CD8-positive, alpha-beta memory T cell (primary cell): ENCODE results near the gene ZPBP2. TPM values are rescaled to one million over a fixed set of nuclear protein-coding genes. Genes with fewer than 3 reads are reported as not detected.

Source experiments
- CTCF ChIA-PET: fragments of 350-600 bp; sonication (Branson Sonifier 250); formaldehyde crosslinking; loops from one replicate; lab custom pipeline; 2021; ENCODE audit warnings: antibody characterized with exemption; lab: Charles Lee
- POLR2A ChIA-PET: fragments of 350-600 bp; sonication (Branson Sonifier 250); formaldehyde crosslinking; loops from one replicate; lab custom pipeline; 2021; ENCODE audit warnings: antibody characterized with exemption; lab: Charles Lee
- DNase-seq, 5 donors: peaks; one replicate each; pipeline versions ENCODE4 v3.0.0 to v3.0.0-alpha.2; 2020 to 2022; ENCODE audit warnings: mixed read lengths in 1 of 5
- H3K27ac ChIP-seq: one replicate; pipeline ENCODE4 v1.7.0; 2013; ENCODE audit warnings: low read depth, mild to moderate bottlenecking, low read length, moderate library complexity
- H3K27me3 ChIP-seq: 2 replicates; pipeline ENCODE4 v1.7.0; 2013; ENCODE audit warnings: low read length, mild to moderate bottlenecking; ENCODE audit not compliant: insufficient read depth, poor library complexity, severe bottlenecking
- H3K36me3 ChIP-seq: 2 replicates; pipeline ENCODE4 v1.7.0; 2013; ENCODE audit warnings: mild to moderate bottlenecking, low read length, moderate library complexity; ENCODE audit not compliant: insufficient read depth
- H3K4me1 ChIP-seq: 2 replicates; pipeline ENCODE4 v1.7.0; 2013; ENCODE audit warnings: mild to moderate bottlenecking, low read length, moderate library complexity; ENCODE audit not compliant: insufficient read depth
- H3K4me3 ChIP-seq: 2 replicates; pipeline ENCODE4 v1.7.0; 2013; ENCODE audit warnings: mild to moderate bottlenecking, low read length
- H3K9me3 ChIP-seq: 2 replicates; pipeline ENCODE4 v1.7.0; 2013; ENCODE audit warnings: mild to moderate bottlenecking, low read length
- H3K27ac Mint-ChIP-seq, 8 donors: one replicate each; pipeline ENCODE4 v1.8.0; 2020 to 2021; ENCODE audit warnings: mixed read lengths in 8 of 8, mild to moderate bottlenecking in 6 of 8, inconsistent platforms in 3 of 8, moderate library complexity in 3 of 8
- H3K27me3 Mint-ChIP-seq, 2 donors: one replicate each; pipeline ENCODE4 v1.8.0; 2020 to 2021; ENCODE audit warnings: mixed read lengths in 2 of 2, mild to moderate bottlenecking in 1 of 2, moderate library complexity in 1 of 2
- H3K36me3 Mint-ChIP-seq, 3 donors: one replicate each; pipeline ENCODE4 v1.8.0; 2020 to 2021; ENCODE audit warnings: mixed read lengths in 3 of 3, inconsistent platforms in 1 of 3, mild to moderate bottlenecking in 1 of 3
- H3K4me1 Mint-ChIP-seq, 3 donors: one replicate each; pipeline ENCODE4 v1.8.0; 2020 to 2021; ENCODE audit warnings: mixed read lengths in 3 of 3, inconsistent platforms in 1 of 3, mild to moderate bottlenecking in 1 of 3
- H3K4me3 Mint-ChIP-seq, 7 donors: one replicate each; pipeline ENCODE4 v1.8.0; 2020 to 2021; ENCODE audit warnings: mixed read lengths in 7 of 7, mild to moderate bottlenecking in 6 of 7, moderate library complexity in 4 of 7, inconsistent platforms in 2 of 7
- H3K9me3 Mint-ChIP-seq, 5 donors: one replicate each; pipeline ENCODE4 v1.8.0; 2020 to 2022; ENCODE audit warnings: mixed read lengths in 5 of 5, mild to moderate bottlenecking in 3 of 5, moderate library complexity in 2 of 5, inconsistent platforms in 1 of 5
- polyA plus RNA-seq: library from polyadenylated mRNA; unstranded; fragments of 300-500 nt; fragmentation: Illumina TruSeq; gene quantifications from one replicate; pipeline ENCODE4 v1.2.3, GENCODE V29; 2021
- total RNA-seq, 2 experiments: library from RNA; stranded (reverse); gene quantifications; one replicate each; pipeline ENCODE4 v1.2.3, GENCODE V29; 2021

Gene ZPBP2
- total and polyA plus RNA-seq, 3 experiments from 2014 or later: 0.09 to 0.74 (median 0.58) TPM

DNA sequence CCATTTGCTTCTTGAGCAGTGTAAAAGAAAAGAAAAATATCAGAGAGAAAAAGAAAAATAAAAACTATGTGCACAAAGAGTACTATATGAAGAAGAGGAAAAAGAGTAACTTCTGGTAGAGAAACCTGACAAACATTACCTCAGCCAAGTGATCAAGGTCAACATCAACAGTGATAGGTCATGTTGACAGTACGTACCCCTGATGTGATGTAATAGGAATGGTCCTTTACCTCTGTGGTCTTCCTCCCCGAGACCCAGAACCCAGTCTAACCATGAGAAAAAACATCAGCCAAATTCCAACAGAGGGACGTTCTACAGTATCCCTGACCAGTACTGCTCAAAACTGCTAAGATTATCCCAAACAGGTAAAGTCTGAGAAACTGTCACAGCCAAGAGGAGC, 46.0 kb downstream of the ZPBP2 start:
- H3K4me3 Mint-ChIP-seq: no peak overlapping the region
- ChIA-PET POLR2A (no interaction called here), CTCF (no interaction called here)
- H3K4me3 ChIP-seq: no peak overlapping the region
- no peak overlapping the region for H3K27ac ChIP-seq
- no peaks in the 10 kb centered on the region for H3K27me3 ChIP-seq
- no peak overlapping the region for H3K27ac Mint-ChIP-seq
- H3K36me3 Mint-ChIP-seq: peaks cover 6 to 76% (median 32%) of the 10 kb centered on the region in 3 donors
- peaks cover 19 to 31% (median 31%) of the 10 kb centered on the region in 3 donors for H3K4me1 Mint-ChIP-seq
- peaks cover 11% of the 10 kb centered on the region for H3K4me1 ChIP-seq
- no peaks in the 10 kb centered on the region for H3K9me3 ChIP-seq
- DNase-seq: no peak
- peaks cover 0 to 4% of the 10 kb centered on the region in 2 donors for H3K27me3 Mint-ChIP-seq
- peaks cover 15% of the 10 kb centered on the region for H3K36me3 ChIP-seq
- no peaks in the 10 kb centered on the region for H3K9me3 Mint-ChIP-seq

DNA sequence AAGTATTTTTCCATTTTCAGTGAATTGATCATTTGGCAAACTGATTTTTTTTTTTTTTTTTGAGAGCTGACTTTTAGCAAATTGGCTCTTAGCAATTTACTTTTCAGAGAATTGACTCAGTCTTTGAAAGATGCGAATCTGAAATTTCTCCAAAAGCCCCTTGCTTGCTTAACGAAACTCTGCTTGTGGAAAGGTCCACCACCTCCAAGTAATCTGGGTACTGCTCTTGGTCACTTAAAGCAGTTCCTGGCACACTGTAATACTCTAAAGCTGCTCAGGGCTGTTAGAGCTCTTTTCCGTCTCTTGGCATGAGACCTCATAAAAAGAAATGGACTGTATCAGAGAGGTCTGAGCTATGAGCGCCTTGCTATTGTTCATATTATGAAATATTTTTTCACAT, 47.6 kb downstream of the ZPBP2 start:
- H3K36me3 Mint-ChIP-seq: peaks cover 6 to 72% (median 30%) of the 10 kb centered on the region in 3 donors
- H3K27ac Mint-ChIP-seq: peak overlapping the region in 1 of 8 donors; percentile 26
- POLR2A ChIA-PET: interaction anchor here (0.7 to 0.8 kb wide), 2 partner anchors 29 to 160 kb away, joined by 3 to 4 read pairs; no protein-coding TSS in a partner anchor

DNA sequence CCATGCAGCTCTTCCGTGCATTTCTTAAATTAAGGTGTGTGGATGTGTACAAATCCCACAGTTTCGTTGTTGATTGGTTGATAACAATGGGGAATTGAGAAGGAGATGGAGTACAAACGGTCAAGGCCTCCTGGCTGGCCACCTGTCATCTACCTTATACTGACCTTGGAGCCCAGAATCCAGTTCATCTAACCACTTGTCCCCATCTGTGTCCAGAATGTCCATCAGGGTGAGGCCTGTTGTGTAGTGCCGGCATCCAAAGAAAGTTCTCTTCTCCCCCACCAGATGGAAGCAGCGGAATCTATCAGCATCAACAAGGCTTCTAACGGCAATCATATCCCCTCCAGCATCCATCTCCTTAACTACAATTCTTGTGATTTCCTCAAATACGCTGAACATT, 48.9 kb downstream of the ZPBP2 start:
- Mint-ChIP-seq H3K4me1 (peaks cover 34 to 54% (median 54%) of the 10 kb centered on the region in 3 donors), H3K9me3 (no peaks in the 10 kb centered on the region), H3K4me3 (no peak overlapping the region), H3K36me3 (peaks cover 3 to 75% (median 26%) of the 10 kb centered on the region in 3 donors), H3K27ac (peak overlapping the region in 4 of 8 donors; percentile 5 to 83 (median 55)), H3K27me3 (peaks cover 0 to 4% of the 10 kb centered on the region in 2 donors)
- ChIA-PET CTCF (interaction anchor here (0.8 kb wide), 1 partner anchor 164 kb away, joined by 3 read pairs; no protein-coding TSS in a partner anchor), POLR2A (no interaction called here)
- H3K27ac ChIP-seq: no peak overlapping the region
- no peaks in the 10 kb centered on the region for H3K9me3 ChIP-seq
- peaks cover 33% of the 10 kb centered on the region for H3K4me1 ChIP-seq
- H3K4me3 ChIP-seq: no peak overlapping the region
- no peaks in the 10 kb centered on the region for H3K27me3 ChIP-seq
- H3K36me3 ChIP-seq: peaks cover 20% of the 10 kb centered on the region
- DNase-seq: no peak

More for the DNA sequence above, 47.6 kb downstream of the ZPBP2 start:
- H3K4me1 ChIP-seq: peaks cover 19% of the 10 kb centered on the region
- no peak overlapping the region for H3K4me3 ChIP-seq
- H3K9me3 Mint-ChIP-seq: no peaks in the 10 kb centered on the region
- no peaks in the 10 kb centered on the region for H3K27me3 ChIP-seq
- DNase-seq: no peak
- H3K4me3 Mint-ChIP-seq: no peak overlapping the region
- no peaks in the 10 kb centered on the region for H3K9me3 ChIP-seq
- CTCF ChIA-PET: interaction anchor here (0.6 to 1.0 kb wide), 2 partner anchors 124 to 185 kb away, joined by 3 read pairs; no protein-coding TSS in a partner anchor
- H3K27ac ChIP-seq: no peak overlapping the region
- peaks cover 22 to 41% (median 40%) of the 10 kb centered on the region in 3 donors for H3K4me1 Mint-ChIP-seq
- H3K36me3 ChIP-seq: peaks cover 15% of the 10 kb centered on the region
- peaks cover 0 to 4% of the 10 kb centered on the region in 2 donors for H3K27me3 Mint-ChIP-seq

DNA sequence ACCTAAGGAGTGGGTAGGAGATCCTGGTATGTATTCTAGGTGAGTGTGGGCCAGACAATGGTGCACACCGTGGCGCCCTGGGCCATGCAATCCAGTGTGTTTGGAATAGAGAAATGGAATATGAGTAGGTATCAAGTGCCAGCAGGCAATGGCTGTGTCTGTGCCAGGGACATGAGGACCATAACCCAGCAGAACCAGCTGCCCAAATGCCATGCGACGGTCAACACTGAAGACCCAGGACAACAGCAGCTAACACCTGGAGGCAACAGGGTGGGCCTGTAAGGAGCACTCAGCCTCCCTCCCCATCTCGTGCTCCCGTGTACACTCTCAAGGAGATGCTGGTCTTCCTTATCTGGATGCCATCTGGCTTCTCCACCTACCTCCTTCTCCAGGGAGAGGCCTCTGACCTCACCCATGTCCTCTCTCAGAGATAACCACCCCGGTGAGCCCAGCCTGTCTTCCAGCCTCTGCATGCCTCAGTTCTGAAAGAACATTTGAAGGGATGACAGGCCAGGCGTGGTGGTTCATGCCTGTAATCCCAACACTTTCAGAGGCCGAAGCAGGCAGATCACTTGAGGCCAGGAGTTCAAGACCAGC, 51.2 kb downstream of the ZPBP2 start:
- Histone ChIP-seq H3K36me3 (peaks cover 35% of the 10 kb centered on the region), H3K9me3 (no peaks in the 10 kb centered on the region), H3K27me3 (no peaks in the 10 kb centered on the region), H3K27ac (no peak overlapping the region), H3K4me1 (peaks cover 56% of the 10 kb centered on the region), H3K4me3 (no peak overlapping the region)
- Mint-ChIP-seq H3K4me3 (peak overlapping the region in 1 of 7 donors; percentile 52), H3K27ac (peak overlapping the region in 3 of 8 donors; percentile 17 to 43 (median 38)), H3K36me3 (peaks cover 3 to 74% (median 19%) of the 10 kb centered on the region in 3 donors), H3K4me1 (peaks cover 50 to 77% (median 74%) of the 10 kb centered on the region in 3 donors), H3K9me3 (no peaks in the 10 kb centered on the region), H3K27me3 (peaks cover 0 to 4% of the 10 kb centered on the region in 2 donors)
- no peak for DNase-seq
- ChIA-PET CTCF (interaction anchor here (0.9 kb wide), 1 partner anchor 61 kb away, joined by 3 read pairs; the partner anchor contains the start of gene PSMD3), POLR2A (interaction anchor here (0.5 kb wide), 1 partner anchor 11 kb away, joined by 4 read pairs; no protein-coding TSS in a partner anchor)

DNA sequence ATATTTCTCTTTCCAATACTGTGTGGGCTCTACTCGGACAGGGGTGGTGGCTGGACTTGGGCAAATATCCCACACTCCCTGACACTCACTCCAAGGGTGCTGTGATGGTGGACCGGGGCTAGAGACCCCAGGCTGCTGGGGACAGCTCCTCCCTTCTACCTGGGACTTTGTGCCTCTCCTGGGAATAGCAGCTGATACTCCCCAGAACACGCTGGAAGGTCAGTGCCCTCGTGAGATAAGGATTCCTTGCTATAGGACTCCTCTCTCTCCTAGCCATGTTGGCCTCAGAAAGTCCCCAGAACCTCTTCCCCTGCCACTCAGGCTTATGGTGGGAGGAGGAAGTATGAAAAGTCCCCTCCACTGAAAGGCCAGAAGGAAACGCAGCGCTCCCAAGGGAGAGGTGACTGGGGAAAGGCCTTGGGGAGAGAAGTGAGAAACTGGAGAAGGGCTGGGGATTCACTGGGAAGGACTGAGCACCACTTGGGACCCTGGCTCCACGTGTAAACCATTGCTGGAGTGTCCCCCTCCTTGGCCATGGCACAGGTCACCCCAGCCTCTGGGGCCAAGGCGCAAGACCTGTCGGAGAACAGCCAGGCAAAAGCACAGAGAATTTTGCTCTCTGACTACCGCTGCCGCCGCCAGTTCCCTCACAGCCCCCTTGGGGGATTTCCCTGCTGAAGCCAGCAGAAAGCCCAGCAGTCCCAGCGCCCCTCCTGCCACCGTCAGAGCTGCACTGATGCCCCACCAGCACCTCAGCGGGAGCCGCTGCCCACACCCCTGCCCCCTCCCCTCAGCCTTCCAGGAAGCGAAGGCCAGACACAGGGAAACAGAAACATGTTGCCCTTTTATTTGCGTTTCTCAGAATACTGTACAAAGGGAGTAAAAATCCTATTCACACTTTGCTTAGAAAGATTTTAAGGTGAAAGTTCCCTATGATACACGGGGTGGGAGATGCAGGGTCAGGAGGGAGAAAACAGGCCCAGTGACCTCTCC, 52.5 kb downstream of the ZPBP2 start:
- Histone ChIP-seq H3K27me3 (no peaks in the 10 kb centered on the region), H3K4me3 (no peak overlapping the region), H3K4me1 (peaks cover 69% of the 10 kb centered on the region), H3K9me3 (no peaks in the 10 kb centered on the region), H3K27ac (no peak overlapping the region), H3K36me3 (peaks cover 34% of the 10 kb centered on the region)
- peak in 3 of 5 donors; percentile 9 to 52 (median 43) for DNase-seq
- peaks cover 3 to 75% (median 18%) of the 10 kb centered on the region in 3 donors for H3K36me3 Mint-ChIP-seq
- ChIA-PET CTCF (interaction anchor here (0.9 kb wide), 1 partner anchor 60 kb away, joined by 3 read pairs; the partner anchor contains the start of gene PSMD3), POLR2A (no interaction called here)
- H3K9me3 Mint-ChIP-seq: no peaks in the 10 kb centered on the region
- peaks cover 0 to 4% of the 10 kb centered on the region in 2 donors for H3K27me3 Mint-ChIP-seq
- peak overlapping the region in 2 of 7 donors; percentile 22 to 65 for H3K4me3 Mint-ChIP-seq
- H3K27ac Mint-ChIP-seq: peak overlapping the region; percentile 50 to 89 (median 74)
- peaks cover 60 to 86% (median 83%) of the 10 kb centered on the region in 3 donors for H3K4me1 Mint-ChIP-seq

DNA sequence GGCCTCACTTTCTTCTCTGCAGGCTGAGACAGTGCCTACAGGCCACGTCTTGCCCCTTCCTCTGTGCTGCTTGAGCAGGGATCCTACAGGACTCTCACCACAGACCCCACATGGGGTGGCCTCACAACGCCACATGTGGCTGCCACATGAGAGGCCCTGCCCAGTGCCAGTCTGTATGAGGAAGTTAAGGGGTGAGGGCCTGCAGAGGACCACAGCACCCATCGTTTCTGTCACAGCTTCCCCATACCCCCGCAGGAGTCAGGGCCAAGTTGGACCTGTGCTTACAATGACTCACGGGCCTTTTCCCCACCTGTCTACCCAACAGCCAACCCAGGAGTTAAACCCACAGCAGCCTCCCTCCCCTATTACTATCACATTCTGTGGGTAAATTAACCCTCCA, 53.3 kb downstream of the ZPBP2 start:
- no peaks in the 10 kb centered on the region for H3K9me3 ChIP-seq
- H3K9me3 Mint-ChIP-seq: no peaks in the 10 kb centered on the region
- H3K4me3 ChIP-seq: no peak overlapping the region
- ChIA-PET CTCF (no interaction called here), POLR2A (no interaction called here)
- peaks cover 3 to 77% (median 18%) of the 10 kb centered on the region in 3 donors for H3K36me3 Mint-ChIP-seq
- DNase-seq: no peak
- peak overlapping the region; percentile 50 to 89 (median 80) for H3K27ac Mint-ChIP-seq
- H3K4me1 ChIP-seq: peaks cover 76% of the 10 kb centered on the region
- H3K4me1 Mint-ChIP-seq: peaks cover 67 to 93% (median 86%) of the 10 kb centered on the region in 3 donors
- H3K27me3 ChIP-seq: no peaks in the 10 kb centered on the region
- H3K27ac ChIP-seq: no peak overlapping the region
- peak overlapping the region in 2 of 7 donors; percentile 34 to 39 for H3K4me3 Mint-ChIP-seq
- peaks cover 0 to 4% of the 10 kb centered on the region in 2 donors for H3K27me3 Mint-ChIP-seq
- H3K36me3 ChIP-seq: peaks cover 34% of the 10 kb centered on the region

DNA sequence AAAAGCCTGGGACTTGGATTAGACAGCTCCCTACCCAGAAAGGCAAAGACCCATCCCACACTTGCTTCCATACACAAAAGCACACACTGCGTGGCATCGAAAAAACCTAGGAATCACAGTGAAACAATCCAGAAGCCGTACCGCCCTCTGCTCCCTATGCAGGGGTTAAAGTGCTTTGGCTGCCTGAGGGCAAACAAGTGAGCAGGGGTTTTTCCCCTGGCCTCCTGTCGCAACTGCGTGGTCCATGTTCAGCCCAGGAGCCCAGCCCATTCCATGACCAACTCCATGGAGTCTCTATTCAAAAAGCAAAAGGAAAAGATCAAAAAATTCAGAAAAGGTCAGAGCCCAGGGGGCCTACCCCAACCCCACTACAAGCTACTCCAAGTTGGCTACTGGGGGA, 54.0 kb downstream of the ZPBP2 start:
- Histone ChIP-seq H3K9me3 (no peaks in the 10 kb centered on the region), H3K4me3 (no peak overlapping the region), H3K4me1 (peaks cover 76% of the 10 kb centered on the region), H3K36me3 (peaks cover 30% of the 10 kb centered on the region), H3K27ac (no peak overlapping the region), H3K27me3 (no peaks in the 10 kb centered on the region)
- POLR2A ChIA-PET: no interaction called here
- Mint-ChIP-seq H3K4me1 (peaks cover 64 to 91% (median 85%) of the 10 kb centered on the region in 3 donors), H3K9me3 (no peaks in the 10 kb centered on the region), H3K36me3 (peaks cover under 1 to 77% (median 15%) of the 10 kb centered on the region in 3 donors), H3K27ac (peak overlapping the region in 7 of 8 donors; percentile 50 to 86 (median 79)), H3K4me3 (peak overlapping the region in 1 of 7 donors; percentile 61), H3K27me3 (peaks cover 0 to 3% of the 10 kb centered on the region in 2 donors)
- CTCF ChIA-PET: interaction anchor here (1.1 kb wide), 1 partner anchor 36 kb away, joined by 6 read pairs; no protein-coding TSS in a partner anchor
- DNase-seq: no peak
